ENCODE results near the gene PER3. TPM values are rescaled to one million over a fixed set of nuclear protein-coding genes. Genes with fewer than 3 reads are reported as not detected.

The PER3 gene
- total RNA-seq, 1 donor from 2014 or later: 20.4 TPM

- ATAC-seq (no peak), DNase-seq (no peak)
- intact Hi-C loops (cut with micrococcal nuclease): no loop called here
These were observed 40.6 kb downstream of the PER3 start for GRCh38 chr1:7824701-7825100.

- intact Hi-C loops (cut with micrococcal nuclease): no loop called here
- ATAC-seq: no peak
These were observed 42.3 kb downstream of the PER3 start for GRCh38 chr1:7826363-7826762.

GRCh38 chr1:7827126-7827955 lies 43.2 kb downstream of the PER3 start:
- ATAC-seq (peak; percentile 28), DNase-seq (no peak)
- intact Hi-C loops (cut with micrococcal nuclease): no loop called here

More at GRCh38 chr1:7826363-7826762, 42.3 kb downstream of the PER3 start:
- no peak for DNase-seq

- DNase-seq: no peak
- intact Hi-C loops (cut with micrococcal nuclease): no loop called here
- ATAC-seq: no peak
These were observed 47.4 kb downstream of the PER3 start for GRCh38 chr1:7831458-7831857.

GRCh38 chr1:7833035-7833434 lies 48.9 kb downstream of the PER3 start:
- ATAC-seq: no peak
- DNase-seq: no peak
- intact Hi-C loops (cut with micrococcal nuclease): no loop called here

GRCh38 chr1:7838714-7839113 lies 54.6 kb downstream of the PER3 start:
- intact Hi-C loops (cut with micrococcal nuclease): no loop called here
- no peak for DNase-seq

GRCh38 chr1:7839526-7839925 lies 55.4 kb downstream of the PER3 start:
- DNase-seq: no peak
- intact Hi-C loops (cut with micrococcal nuclease): no loop called here
- no peak for ATAC-seq

More at GRCh38 chr1:7838714-7839113, 54.6 kb downstream of the PER3 start:
- no peak for ATAC-seq

- intact Hi-C loops (cut with micrococcal nuclease): no loop called here
- ATAC-seq (no peak), DNase-seq (no peak)
These were observed 58.4 kb downstream of the PER3 start for GRCh38 chr1:7842517-7842916.

- intact Hi-C loops (cut with micrococcal nuclease): no loop called here
- ATAC-seq (no peak), DNase-seq (no peak)
These were observed 61.7 kb downstream of the PER3 start for GRCh38 chr1:7845761-7846160.

- ATAC-seq (no peak), DNase-seq (no peak)
- intact Hi-C loops (cut with micrococcal nuclease): no loop called here
These were observed 62.6 kb downstream of the PER3 start for GRCh38 chr1:7846656-7847055.

GRCh38 chr1:7847599-7847998 lies 63.5 kb downstream of the PER3 start:
- no peak for ATAC-seq
- intact Hi-C loops (cut with micrococcal nuclease): no loop called here

GRCh38 chr1:7850786-7851185 lies 66.7 kb downstream of the PER3 start:
- DNase-seq (no peak), ATAC-seq (no peak)
- intact Hi-C loops (cut with micrococcal nuclease): no loop called here

More at GRCh38 chr1:7847599-7847998, 63.5 kb downstream of the PER3 start:
- no peak for DNase-seq

- no peak for DNase-seq
- ATAC-seq: no peak
- intact Hi-C loops (cut with micrococcal nuclease): no loop called here
These were observed 69.0 kb downstream of the PER3 start, which contains the start of gene UTS2 for GRCh38 chr1:7852804-7853683. Gene UTS2, minus strand, starts transcription at chr1:7853065. Its CDS starts 62 bp downstream, at chr1:7853003.

- intact Hi-C loops (cut with micrococcal nuclease): no loop called here
- no peak for DNase-seq
These were observed 69.6 kb downstream of the PER3 start for GRCh38 chr1:7853684-7854026.

GRCh38 chr1:7856345-7856744 lies 72.3 kb downstream of the PER3 start:
- intact Hi-C loops (cut with micrococcal nuclease): no loop called here
- ATAC-seq (no peak), DNase-seq (no peak)

More at GRCh38 chr1:7853684-7854026, 69.6 kb downstream of the PER3 start:
- no peak for ATAC-seq

GRCh38 chr1:7857000-7857399 lies 72.9 kb downstream of the PER3 start:
- no peak for DNase-seq
- no peak for ATAC-seq
- intact Hi-C loops (cut with micrococcal nuclease): no loop called here

GRCh38 chr1:7857985-7858384 lies 73.9 kb downstream of the PER3 start:
- DNase-seq (no peak), ATAC-seq (no peak)
- intact Hi-C loops (cut with micrococcal nuclease): no loop called here

- ATAC-seq: no peak
- DNase-seq: no peak
- intact Hi-C loops (cut with micrococcal nuclease): no loop called here
These were observed 75.3 kb downstream of the PER3 start for GRCh38 chr1:7859406-7859805.

- no peak for DNase-seq
- intact Hi-C loops (cut with micrococcal nuclease): no loop called here
These were observed 76.0 kb downstream of the PER3 start for GRCh38 chr1:7860130-7860529.

GRCh38 chr1:7861452-7861851 lies 77.4 kb downstream of the PER3 start:
- ATAC-seq (no peak), DNase-seq (no peak)
- intact Hi-C loops (cut with micrococcal nuclease): no loop called here

More at GRCh38 chr1:7860130-7860529, 76.0 kb downstream of the PER3 start:
- no peak for ATAC-seq

Measured in left ventricle myocardium superior (tissue), 1 donor.